HG02571 (cell line): ENCODE data around the gene COMTD1.
"Not testable (repeated sequence)": the region's sequence is repeated elsewhere in the genome, so short reads cannot be mapped to it uniquely, and the experiment has no call there.

Source experiments
- ATAC-seq: cut with Tn5 transposase; IDR thresholded peaks from one replicate; pipeline ENCODE4 v1.9.1; 2021; ENCODE audit warnings: mild to moderate bottlenecking, moderate library complexity; ENCODE audit not compliant: unreplicated experiment

Gene COMTD1

GRCh38 chr10:75226095-75226494 is 9.7 kb downstream of the COMTD1 start:
- no peak for ATAC-seq

GRCh38 chr10:75223507-75223906 is 12.2 kb downstream of the COMTD1 start:
- ATAC-seq, result no peak

DNA sequence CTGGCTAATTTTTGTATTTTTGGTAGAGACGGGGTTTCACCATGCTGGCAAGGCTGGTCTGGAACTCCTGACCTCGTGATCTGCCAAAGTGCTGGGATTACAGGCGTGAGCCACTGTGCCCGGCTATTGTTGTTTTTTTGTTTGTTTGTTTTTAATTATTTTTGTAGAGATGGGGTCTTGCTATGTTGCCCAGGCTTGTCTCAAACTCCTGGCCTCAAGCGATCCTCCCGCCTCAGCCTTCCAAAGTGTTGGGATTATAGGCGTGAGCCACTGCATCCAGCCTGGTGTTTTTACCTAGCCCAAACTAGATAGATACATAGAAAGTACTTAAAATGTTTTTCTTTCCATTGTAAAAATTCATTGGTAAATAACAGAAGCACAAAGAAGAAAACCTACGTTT is 14.3 kb downstream of the COMTD1 start:
- not testable (repeated sequence) for ATAC-seq

DNA sequence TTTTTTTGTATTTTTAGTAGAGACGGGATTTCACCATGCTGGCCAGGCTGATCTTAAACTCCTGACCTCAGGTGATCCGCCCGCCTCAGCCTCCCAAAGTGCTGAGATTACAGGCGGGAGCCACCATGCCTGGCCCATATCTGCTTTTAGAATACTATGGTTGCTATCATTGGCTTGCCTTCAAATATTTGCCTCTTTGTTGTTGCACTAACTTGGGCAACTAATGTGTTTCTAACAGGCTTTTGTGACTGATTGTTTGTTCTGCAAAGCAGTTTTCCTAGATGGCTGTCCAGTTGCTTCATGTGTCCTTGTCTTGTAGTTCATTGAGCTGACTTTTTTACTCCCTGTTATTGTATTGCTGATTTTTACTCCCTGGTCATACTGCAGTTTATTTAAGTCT is 15.5 kb downstream of the COMTD1 start:
- no peak for ATAC-seq

- ATAC-seq, result no peak
Observed at GRCh38 chr10:75212343-75212742, 23.4 kb downstream of the COMTD1 start.

DNA sequence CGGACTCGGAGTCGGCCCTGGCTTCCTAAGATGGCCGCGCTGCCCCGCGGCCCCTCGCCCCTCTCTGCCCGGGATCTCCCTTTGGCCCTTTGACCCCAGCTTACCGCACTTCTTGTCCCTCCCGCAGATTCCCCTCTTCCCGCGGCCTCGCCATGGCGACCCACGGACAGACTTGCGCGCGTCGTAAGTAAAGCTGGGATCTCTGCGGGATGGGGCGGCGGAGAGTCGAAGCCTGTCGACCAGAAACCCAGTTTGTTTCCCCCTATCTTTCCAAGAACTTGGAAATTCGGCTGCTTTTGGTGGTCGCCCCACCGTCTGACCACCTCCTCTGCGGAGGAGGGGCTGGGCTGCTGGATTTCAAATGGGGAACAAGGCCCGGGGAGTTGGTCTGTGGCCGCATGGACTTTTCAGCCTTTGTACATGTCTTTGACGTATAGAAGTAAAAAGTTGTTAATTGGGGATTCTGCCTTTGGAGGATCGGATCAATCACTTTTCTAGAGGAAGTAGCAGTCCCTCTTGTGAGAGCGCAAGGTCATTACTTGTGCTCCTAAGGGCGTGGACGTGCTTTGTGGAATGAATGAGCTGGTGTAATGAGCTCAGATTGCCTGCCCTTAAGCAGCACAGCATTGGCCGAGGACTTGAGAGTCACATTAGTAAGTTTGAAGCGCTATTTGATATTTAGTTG is 24.6 kb downstream of the COMTD1 start:
- ATAC-seq, result peak; percentile 4

DNA sequence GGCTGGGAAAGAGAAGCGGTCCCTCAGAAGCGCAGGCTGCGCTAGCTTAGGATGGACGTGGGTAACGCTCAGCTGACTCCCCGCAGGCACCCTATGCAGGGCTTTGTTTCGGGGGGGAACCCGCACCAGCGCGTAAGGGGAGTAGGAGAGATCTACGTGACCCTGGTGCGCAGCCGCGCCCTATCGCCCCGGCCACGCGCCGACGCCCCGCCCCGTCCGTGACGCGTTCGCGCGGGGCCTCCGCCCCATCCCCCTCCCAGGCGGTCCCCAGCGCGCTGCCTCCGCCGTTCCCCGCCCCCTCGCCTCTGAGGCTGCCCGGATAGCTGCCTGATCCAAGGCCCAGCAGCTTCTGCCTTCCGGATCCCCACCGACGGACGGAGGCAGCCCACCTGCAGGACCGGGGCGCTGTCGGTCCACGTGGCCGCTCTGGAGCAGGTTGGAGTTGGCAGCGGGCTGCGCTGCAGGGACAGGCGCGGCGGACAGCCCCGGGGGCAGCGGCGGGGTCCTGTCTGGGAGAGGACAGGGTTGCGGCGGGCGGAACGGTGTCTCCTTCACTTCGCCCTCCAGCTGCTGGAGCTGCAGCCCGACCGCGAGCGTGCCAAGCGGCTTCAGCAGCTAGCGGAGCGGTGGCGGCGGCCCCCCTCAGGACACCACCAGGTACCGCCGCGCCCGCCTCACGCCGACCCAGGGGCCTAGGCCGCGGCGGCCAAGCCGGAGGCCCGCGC is 25.3 kb downstream of the COMTD1 start, which contains the start of gene VDAC2:
Gene VDAC2, plus strand, starts transcription at position 515 of the 725 bp plus-strand sequence. CDS start 363 bp downstream, outside the sequence.
- peak; percentile 76 for ATAC-seq

- ATAC-seq, result peak; percentile 68
Observed at GRCh38 chr10:75209921-75210281, 25.9 kb downstream of the COMTD1 start.

- no peak for ATAC-seq
Observed at GRCh38 chr10:75209086-75209920, 26.5 kb downstream of the COMTD1 start.

DNA sequence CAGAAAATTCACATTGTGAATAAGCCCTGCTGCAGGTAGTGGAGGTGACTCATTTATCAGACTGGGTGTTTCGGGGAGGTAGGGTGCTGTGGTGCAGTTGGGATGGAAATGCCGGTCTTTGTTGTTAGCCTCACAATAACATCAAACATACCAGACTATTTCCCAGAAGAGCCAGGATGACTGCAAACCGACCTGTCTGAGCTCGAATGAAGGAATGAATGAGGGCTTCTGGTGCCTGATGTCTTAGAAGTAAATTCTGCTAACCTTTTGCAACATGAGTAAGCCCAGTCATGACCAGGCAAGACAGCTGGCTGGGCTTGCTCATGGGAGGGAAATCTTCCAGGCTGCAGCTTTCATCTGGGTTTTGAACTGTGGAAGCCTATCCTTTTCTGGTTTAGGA is 27.6 kb downstream of the COMTD1 start:
- no peak for ATAC-seq

GRCh38 chr10:75207857-75208144 is 28.0 kb downstream of the COMTD1 start:
- no peak for ATAC-seq

- no peak for ATAC-seq
Observed at GRCh38 chr10:75207079-75207856, 28.5 kb downstream of the COMTD1 start.

GRCh38 chr10:75206638-75207037 is 29.1 kb downstream of the COMTD1 start:
- ATAC-seq, result not testable (repeated sequence)

GRCh38 chr10:75205908-75206307 is 29.8 kb downstream of the COMTD1 start:
- no peak for ATAC-seq

- no peak for ATAC-seq
Observed at GRCh38 chr10:75203724-75204123, 32.0 kb downstream of the COMTD1 start.

DNA sequence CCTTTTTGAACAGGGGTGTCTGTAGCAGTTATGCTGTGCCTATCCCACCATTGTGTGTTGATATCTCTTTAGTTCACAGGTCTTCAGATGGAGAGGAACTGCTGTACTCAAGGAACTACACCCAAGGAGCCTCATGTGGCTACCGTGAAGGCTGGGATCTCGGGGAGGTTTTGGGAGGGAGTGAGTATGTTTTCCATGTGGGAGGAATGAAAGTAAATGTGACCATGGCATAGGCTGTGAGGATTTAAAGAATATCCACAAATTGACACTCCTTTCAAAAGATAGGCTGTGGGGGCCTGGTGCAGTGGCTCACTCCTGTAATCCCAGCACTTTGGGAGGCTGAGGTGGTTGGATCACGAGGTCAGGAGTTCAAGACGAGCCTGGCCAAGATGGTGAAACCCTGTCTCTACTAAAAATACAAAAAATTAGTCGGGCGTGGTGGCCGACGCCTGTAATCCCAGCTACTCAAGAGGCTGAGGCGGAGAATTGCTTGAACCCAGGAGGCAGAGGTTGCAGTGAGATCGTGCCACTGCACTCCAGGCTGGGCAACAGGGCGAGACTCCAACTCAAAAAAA is 32.6 kb downstream of the COMTD1 start:
- ATAC-seq, result not testable (repeated sequence)

DNA sequence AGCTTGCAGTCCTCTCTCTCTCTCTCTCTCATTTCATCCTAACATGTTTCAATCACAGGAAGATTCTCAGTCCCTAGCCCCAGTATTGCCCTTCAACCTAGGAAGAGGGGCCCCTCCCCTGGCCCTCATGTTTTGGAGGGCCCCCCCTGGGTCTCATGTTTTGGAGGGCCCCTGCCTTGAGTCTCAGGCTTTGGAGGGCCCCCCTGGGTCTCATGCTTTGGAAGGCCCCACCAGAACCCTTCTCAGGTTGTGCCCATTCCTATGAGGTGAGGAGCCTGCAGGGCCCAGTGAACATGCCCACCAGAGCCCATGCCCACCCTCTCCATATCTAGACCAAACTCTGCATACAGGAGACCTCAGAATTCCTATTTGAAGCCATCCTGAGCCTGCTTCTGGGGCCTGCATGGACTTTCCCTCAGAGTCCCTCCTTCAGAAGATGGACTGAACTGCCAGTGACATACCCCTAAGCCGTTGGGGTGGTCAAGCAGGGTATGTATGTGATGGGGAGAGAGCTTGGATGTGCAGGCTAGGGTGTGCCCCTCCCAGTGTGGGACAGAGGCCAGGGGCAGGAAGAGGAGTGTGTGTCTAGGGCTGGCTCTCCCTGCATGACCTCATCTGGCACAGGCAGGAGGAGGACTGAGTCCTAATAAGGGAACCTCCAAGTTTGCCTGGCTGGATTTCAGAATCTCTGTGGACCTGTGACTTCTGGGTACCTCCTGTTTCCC is 33.3 kb downstream of the COMTD1 start:
- no peak for ATAC-seq

GRCh38 chr10:75201793-75202307 is 33.9 kb downstream of the COMTD1 start:
- no peak for ATAC-seq

- not testable (repeated sequence) for ATAC-seq
Observed at GRCh38 chr10:75199949-75200348, 35.8 kb downstream of the COMTD1 start.

GRCh38 chr10:75197906-75198305 is 37.9 kb downstream of the COMTD1 start:
- no peak for ATAC-seq
